GM21786 (cell line): ENCODE results near the gene POP4.

Source experiments
- ATAC-seq: cut with Tn5 transposase; IDR thresholded peaks from one replicate; pipeline ENCODE4 v1.9.1; 2021; ENCODE audit not compliant: unreplicated experiment

POP4 gene

GRCh38 chr19:29660835-29661234 is 54.8 kb downstream of the POP4 start:
- no peak for ATAC-seq

- no peak for ATAC-seq
These were observed 56.2 kb downstream of the POP4 start for GRCh38 chr19:29662278-29662603.

GRCh38 chr19:29662604-29663404 is 56.7 kb downstream of the POP4 start:
- no peak for ATAC-seq

- no peak for ATAC-seq
These were observed 58.0 kb downstream of the POP4 start for GRCh38 chr19:29663861-29664752.

GRCh38 chr19:29664753-29665214 is 58.7 kb downstream of the POP4 start:
- no peak for ATAC-seq

GRCh38 chr19:29665215-29665825 is 59.2 kb downstream of the POP4 start, which contains the start of gene PLEKHF1:
Gene PLEKHF1 (plus strand): TSS chr19:29665461. CDS start chr19:29673840, 8,379 bp downstream.
- ATAC-seq = peak; percentile 86

- ATAC-seq = peak; percentile 13
These were observed 59.9 kb downstream of the POP4 start for GRCh38 chr19:29665826-29666577.
